Lower leg skin (tissue), 4 donors: ENCODE results near the gene WNT1. TPM values are rescaled to one million over a fixed set of nuclear protein-coding genes. Genes with fewer than 3 reads are reported as not detected.

Experiments used
- DNase-seq, 2 donors: peaks; one replicate each; pipeline ENCODE4 v3.0.0-alpha.2; 2019; ENCODE audit warnings: low spot score in 2 of 2
- H3K4me3 ChIP-seq: fragments of 200-600 bp; sonication (generic); 2 replicates; pipeline ENCODE4 v1.5.1; 2017; ENCODE audit warnings: mild to moderate bottlenecking, low read depth; ENCODE audit not compliant: poor library complexity, severe bottlenecking
- CTCF ChIP-seq, 3 donors: fragments of 450-650 bp; IDR thresholded peaks; one replicate each; pipeline ENCODE4 v1.5.1; 2016; ENCODE audit warnings: antibody characterized with exemption in 3 of 3, mild to moderate bottlenecking in 3 of 3, moderate library complexity in 2 of 3
- POLR2A ChIP-seq, 2 donors: fragments of 450-650 bp; IDR thresholded peaks; one replicate each; pipeline ENCODE4 v1.6.1; 2016 to 2017; ENCODE audit warnings: antibody characterized with exemption in 2 of 2, mild to moderate bottlenecking in 1 of 2, moderate library complexity in 1 of 2
- WGBS, 2 donors: methylation state at CpG; one replicate each; pipeline ENCODE4 v1.1.5; 2018; 5-methylcytosine and 5-hydroxymethylcytosine counted together
- intact Hi-C: fragments of 100-400 bp; cut with DNase I; formaldehyde crosslinking; loops from one replicate; pipeline ENCODE4 v1.15.0; 2023; ENCODE audit warnings: low total_unique reads
- total RNA-seq, 4 donors: library from RNA; depleted of rRNA; stranded (reverse); fragments of >200 nt; gene quantifications; one replicate each; pipeline ENCODE4 v1.1.0, GENCODE V29; 2016

The WNT1 gene
- total RNA-seq, 4 donors from 2014 or later = not detected

- no peak for TF ChIP-seq CTCF (IDR thresholded peaks at IDR 0.05)
- no peak for TF ChIP-seq POLR2A (IDR thresholded peaks at IDR 0.05)
- WGBS, 2 donors = 55 to 59% methylated on average over 11 to 12 of the region's 12 CpGs
- H3K4me3 ChIP-seq = no peak overlapping the region
- intact Hi-C loops = no loop called here
- no peak for DNase-seq
These were observed 4.6 kb upstream of the WNT1 start for GRCh38 chr12:48973531-48973930.

- intact Hi-C loops = no loop called here
- H3K4me3 ChIP-seq = no peak overlapping the region
- WGBS, 2 donors = 50 to 57% methylated on average over 17 to 19 of the region's 19 CpGs
- no peak for TF ChIP-seq CTCF (IDR thresholded peaks at IDR 0.05)
- TF ChIP-seq POLR2A (IDR thresholded peaks at IDR 0.05) = no peak
- no peak for DNase-seq
These were observed 4.0 kb upstream of the WNT1 start for GRCh38 chr12:48973941-48974673.

GRCh38 chr12:48977290-48978281, 536 bp upstream of the WNT1 start:
- no peak overlapping the region for H3K4me3 ChIP-seq
- 14 to 21% methylated on average over 30 to 48 of the region's 50 CpGs for WGBS, 2 donors
- peak in 1 of 2 donors; percentile 94 for DNase-seq
- intact Hi-C loops = no loop called here
- TF ChIP-seq CTCF (IDR thresholded peaks at IDR 0.05) (no peak), POLR2A (IDR thresholded peaks at IDR 0.05) (no peak)

GRCh38 chr12:48978741-48979601, 849 bp downstream of the WNT1 start:
- no peak for TF ChIP-seq CTCF (IDR thresholded peaks at IDR 0.05)
- H3K4me3 ChIP-seq = no peak overlapping the region
- WGBS, 2 donors = 3 to 5% methylated on average over 38 to 39 of the region's 45 CpGs
- intact Hi-C loops = no loop called here
- DNase-seq = no peak

GRCh38 chr12:48979602-48980388, 1.7 kb downstream of the WNT1 start:
- no peak overlapping the region for H3K4me3 ChIP-seq
- 1% methylated on average over 37 to 48 of the region's 55 CpGs for WGBS, 2 donors
- intact Hi-C loops = no loop called here
- DNase-seq = no peak
- no peak for TF ChIP-seq CTCF (IDR thresholded peaks at IDR 0.05)
- no peak for TF ChIP-seq POLR2A (IDR thresholded peaks at IDR 0.05)
